ENCODE measurements around the gene SNX27.

Gene SNX27

DNA sequence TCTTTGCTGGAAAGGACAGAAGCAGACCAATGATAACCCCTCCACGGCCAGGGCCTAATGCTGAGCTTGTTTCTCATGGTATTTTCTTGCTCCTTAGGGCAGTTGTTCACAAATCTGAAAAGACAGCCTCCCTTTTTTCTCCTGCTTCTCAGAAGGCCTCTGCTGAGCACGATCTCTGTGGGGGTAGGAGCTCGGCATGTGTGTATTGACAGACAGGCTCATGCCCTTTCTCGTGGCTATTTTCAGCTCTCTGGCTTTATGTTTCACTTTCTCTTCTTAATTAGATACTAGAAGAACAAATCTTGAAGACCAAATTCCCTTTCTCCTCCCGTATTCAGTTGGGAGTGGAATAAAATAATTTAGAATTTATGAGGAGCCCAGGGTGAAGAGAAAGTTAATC lies 108.7 kb downstream of the SNX27 start (continued):
- TF ChIP-seq, protein P1, sequence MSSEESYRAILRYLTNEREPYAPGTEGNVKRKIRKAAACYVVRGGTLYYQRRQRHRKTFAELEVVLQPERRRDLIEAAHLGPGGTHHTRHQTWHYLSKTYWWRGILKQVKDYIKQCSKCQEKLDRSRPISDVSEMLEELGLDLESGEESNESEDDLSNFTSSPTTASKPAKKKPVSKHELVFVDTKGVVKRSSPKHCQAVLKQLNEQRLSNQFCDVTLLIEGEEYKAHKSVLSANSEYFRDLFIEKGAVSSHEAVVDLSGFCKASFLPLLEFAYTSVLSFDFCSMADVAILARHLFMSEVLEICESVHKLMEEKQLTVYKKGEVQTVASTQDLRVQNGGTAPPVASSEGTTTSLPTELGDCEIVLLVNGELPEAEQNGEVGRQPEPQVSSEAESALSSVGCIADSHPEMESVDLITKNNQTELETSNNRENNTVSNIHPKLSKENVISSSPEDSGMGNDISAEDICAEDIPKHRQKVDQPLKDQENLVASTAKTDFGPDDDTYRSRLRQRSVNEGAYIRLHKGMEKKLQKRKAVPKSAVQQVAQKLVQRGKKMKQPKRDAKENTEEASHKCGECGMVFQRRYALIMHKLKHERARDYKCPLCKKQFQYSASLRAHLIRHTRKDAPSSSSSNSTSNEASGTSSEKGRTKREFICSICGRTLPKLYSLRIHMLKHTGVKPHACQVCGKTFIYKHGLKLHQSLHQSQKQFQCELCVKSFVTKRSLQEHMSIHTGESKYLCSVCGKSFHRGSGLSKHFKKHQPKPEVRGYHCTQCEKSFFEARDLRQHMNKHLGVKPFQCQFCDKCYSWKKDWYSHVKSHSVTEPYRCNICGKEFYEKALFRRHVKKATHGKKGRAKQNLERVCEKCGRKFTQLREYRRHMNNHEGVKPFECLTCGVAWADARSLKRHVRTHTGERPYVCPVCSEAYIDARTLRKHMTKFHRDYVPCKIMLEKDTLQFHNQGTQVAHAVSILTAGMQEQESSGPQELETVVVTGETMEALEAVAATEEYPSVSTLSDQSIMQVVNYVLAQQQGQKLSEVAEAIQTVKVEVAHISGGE (tag by site-specific recombination; conservative IDR thresholded peaks at IDR 0.05; ENCODE audit: low read depth) = no peak
- TF ChIP-seq ZNF341 (tag by site-specific recombination; IDR thresholded peaks at IDR 0.05; ENCODE audit: low read depth) (no peak), ZBTB8A (tag by site-specific recombination; IDR thresholded peaks at IDR 0.05) (no peak)
- TF ChIP-seq, protein P2, sequence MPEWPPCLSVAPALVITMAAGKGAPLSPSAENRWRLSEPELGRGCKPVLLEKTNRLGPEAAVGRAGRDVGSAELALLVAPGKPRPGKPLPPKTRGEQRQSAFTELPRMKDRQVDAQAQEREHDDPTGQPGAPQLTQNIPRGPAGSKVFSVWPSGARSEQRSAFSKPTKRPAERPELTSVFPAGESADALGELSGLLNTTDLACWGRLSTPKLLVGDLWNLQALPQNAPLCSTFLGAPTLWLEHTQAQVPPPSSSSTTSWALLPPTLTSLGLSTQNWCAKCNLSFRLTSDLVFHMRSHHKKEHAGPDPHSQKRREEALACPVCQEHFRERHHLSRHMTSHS (tag by site-specific recombination; IDR thresholded peaks at IDR 0.05) = no peak

DNA sequence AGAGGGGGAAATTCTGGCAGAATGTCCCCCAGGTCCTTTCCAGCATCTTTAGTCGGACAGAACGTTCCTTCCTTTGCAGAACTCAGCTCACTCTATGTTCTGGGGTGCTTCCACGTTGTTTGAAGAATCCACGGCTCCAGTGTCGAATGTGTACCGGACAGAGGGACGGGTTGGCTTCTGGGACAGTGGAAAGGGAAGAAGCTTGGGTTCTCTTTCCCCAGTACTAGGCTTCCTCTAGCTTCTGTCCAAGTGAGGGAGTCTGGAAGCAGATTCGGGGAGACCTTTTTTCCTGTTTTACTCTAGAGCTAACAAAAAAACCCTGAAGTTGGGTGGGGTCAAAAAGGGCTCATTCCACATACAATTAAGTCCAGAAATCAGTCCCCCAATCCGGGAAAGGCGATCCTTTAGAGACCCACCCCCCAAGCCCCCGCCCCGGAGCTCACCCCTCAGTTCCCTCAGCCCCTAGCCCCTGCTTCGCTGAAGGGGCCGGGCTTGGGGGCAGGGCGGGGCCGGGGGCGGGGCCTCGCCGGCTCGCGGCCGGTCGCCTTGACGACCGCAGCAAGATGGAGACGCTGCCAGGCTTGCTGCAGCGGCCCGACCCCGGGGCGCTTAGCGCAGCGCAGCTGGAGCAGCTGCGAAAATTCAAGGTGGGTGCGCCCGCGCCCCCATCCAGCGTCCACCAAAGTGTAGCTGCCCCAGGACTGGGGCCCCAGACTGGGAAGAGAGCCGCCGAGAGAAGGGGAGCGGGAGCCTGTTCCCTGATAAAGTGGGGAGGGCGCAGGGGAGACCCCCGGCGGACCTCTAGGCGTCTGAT lies 109.3 kb downstream of the SNX27 start, which contains the start of gene RIIAD1:
TSS of gene RIIAD1 (plus strand) at position 549 of the 814 bp plus-strand sequence. CDS start at position 564, 15 bp downstream.
- Histone ChIP-seq H3K27ac (ENCODE audit: extremely low read depth, low read depth, low read length) (no peak within 1 kb of the TSS), H3K36me3 (ENCODE audit: control insufficient read depth in 2 of 2, insufficient read depth in 1 of 2, low read length in 2 of 2) (no peaks in the 10 kb centered on the region), H3K4me1 (ENCODE audit: control insufficient read depth, insufficient read depth, low read length) (no peaks in the 10 kb centered on the region), H3K9me3 (ENCODE audit: control insufficient read depth, insufficient read depth, low read depth, low read length) (no peaks in the 10 kb centered on the region), H3K4me3 (ENCODE audit: low read depth, low read length) (peak within 1 kb of the TSS; percentile 26)
- TF ChIP-seq SP3 (tag by site-specific recombination; IDR thresholded peaks at IDR 0.05) = 0 out of 2 replicates have a peak, but pooled peaks have one; percentile 11
- TF ChIP-seq HOXD13 (CRISPR knock-in tag; IDR thresholded peaks at IDR 0.05; ENCODE audit: borderline replicate concordance) = no peak
- no peak for TF ChIP-seq ZNF391 (tag by site-specific recombination; IDR thresholded peaks at IDR 0.05; ENCODE audit: borderline replicate concordance, low read depth)
- TF ChIP-seq, protein P3, sequence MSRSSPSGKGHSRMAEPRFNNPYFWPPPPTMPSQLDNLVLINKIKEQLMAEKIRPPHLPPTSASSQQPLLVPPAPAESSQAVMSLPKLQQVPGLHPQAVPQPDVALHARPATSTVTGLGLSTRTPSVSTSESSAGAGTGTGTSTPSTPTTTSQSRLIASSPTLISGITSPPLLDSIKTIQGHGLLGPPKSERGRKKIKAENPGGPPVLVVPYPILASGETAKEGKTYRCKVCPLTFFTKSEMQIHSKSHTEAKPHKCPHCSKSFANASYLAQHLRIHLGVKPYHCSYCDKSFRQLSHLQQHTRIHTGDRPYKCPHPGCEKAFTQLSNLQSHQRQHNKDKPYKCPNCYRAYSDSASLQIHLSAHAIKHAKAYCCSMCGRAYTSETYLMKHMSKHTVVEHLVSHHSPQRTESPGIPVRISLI (tag by site-specific recombination; IDR thresholded peaks at IDR 0.05) = no peak
- no peak for TF ChIP-seq GLI2 (tag by site-specific recombination; IDR thresholded peaks at IDR 0.05; ENCODE audit: borderline replicate concordance, low read depth)
- TF ChIP-seq GLIS1 (tag by site-specific recombination; IDR thresholded peaks at IDR 0.05) = no peak
- ChIA-PET CTCF (interaction anchor here (0.5 to 1.6 kb wide), 4 partner anchors 10 to 128 kb away, joined by 3 to 11 read pairs (median 6); no protein-coding TSS in a partner anchor), POLR2A (no interaction called here)

DNA sequence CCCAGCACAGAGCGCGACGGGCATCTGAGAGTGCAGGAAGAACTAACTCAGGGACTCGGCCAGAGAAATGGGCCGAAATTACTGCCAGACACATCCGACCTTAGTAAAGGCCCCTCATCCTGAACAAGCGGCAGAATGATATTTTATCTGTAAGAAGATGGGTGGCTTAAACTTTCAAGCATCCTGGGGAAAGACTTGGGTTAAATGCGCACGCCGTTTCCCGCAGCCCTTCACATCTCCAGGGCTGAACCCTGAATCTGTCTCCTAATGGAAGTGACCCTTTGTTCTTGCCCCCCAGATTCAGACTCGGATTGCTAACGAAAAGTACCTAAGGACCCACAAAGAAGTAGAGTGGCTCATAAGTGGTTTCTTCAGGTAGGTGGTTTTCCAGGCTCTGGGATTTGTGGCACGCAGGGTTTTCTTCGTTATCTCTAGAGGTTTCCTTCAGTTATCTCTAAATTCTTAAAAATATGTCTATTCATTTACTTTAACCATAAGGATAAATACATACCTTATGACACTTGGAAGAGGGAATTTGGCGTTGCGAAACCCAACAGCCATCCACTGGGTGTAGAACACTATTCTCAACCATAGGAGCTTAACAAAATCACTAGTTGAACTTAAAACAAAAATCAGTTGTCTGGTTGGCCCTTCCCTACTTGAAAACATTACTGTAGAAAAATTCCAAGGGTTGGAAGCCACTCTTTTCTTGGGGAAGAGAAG lies 110.1 kb downstream of the SNX27 start:
- Histone ChIP-seq H3K27ac (ENCODE audit: extremely low read depth, low read depth, low read length) (no peak overlapping the region), H3K4me3 (ENCODE audit: low read depth, low read length) (peak overlapping the region; percentile 26), H3K9me3 (ENCODE audit: control insufficient read depth, insufficient read depth, low read depth, low read length) (no peaks in the 10 kb centered on the region), H3K36me3 (ENCODE audit: control insufficient read depth in 2 of 2, insufficient read depth in 1 of 2, low read length in 2 of 2) (no peaks in the 10 kb centered on the region), H3K4me1 (ENCODE audit: control insufficient read depth, insufficient read depth, low read length) (no peaks in the 10 kb centered on the region)
- CTCF ChIA-PET = interaction anchor here (0.5 to 1.6 kb wide), 4 partner anchors 13 to 128 kb away, joined by 3 to 11 read pairs (median 4); no protein-coding TSS in a partner anchor
- POLR2A ChIA-PET = interaction anchor here (0.6 kb wide), 1 partner anchor 593 kb away, joined by 7 read pairs; no protein-coding TSS in a partner anchor
- no peak for TF ChIP-seq ZXDB (tag by site-specific recombination; IDR thresholded peaks at IDR 0.05)
- no peak for TF ChIP-seq ZNF221 (tag by site-specific recombination; IDR thresholded peaks at IDR 0.05; ENCODE audit: borderline replicate concordance)
- TF ChIP-seq ZNF585B (tag by site-specific recombination; IDR thresholded peaks at IDR 0.05) = no peak
- no peak for TF ChIP-seq ZNF747 (tag by site-specific recombination; IDR thresholded peaks at IDR 0.05)
- no peak for TF ChIP-seq ZNF433 (tag by site-specific recombination; IDR thresholded peaks at IDR 0.05; ENCODE audit: low read depth)
- TF ChIP-seq, protein P4, sequence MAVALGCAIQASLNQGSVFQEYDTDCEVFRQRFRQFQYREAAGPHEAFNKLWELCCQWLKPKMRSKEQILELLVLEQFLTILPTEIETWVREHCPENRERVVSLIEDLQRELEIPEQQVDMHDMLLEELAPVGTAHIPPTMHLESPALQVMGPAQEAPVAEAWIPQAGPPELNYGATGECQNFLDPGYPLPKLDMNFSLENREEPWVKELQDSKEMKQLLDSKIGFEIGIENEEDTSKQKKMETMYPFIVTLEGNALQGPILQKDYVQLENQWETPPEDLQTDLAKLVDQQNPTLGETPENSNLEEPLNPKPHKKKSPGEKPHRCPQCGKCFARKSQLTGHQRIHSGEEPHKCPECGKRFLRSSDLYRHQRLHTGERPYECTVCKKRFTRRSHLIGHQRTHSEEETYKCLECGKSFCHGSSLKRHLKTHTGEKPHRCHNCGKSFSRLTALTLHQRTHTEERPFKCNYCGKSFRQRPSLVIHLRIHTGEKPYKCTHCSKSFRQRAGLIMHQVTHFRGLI (tag by site-specific recombination; IDR thresholded peaks at IDR 0.05) = no peak
- no peak for TF ChIP-seq BCL11A (tag by site-specific recombination; IDR thresholded peaks at IDR 0.05; ENCODE audit: low read depth)
- no peak for TF ChIP-seq ZNF624 (tag by site-specific recombination; IDR thresholded peaks at IDR 0.05)
- TF ChIP-seq ZNF416 (tag by site-specific recombination; IDR thresholded peaks at IDR 0.05) = no peak
- no peak for TF ChIP-seq KLF7 (tag by site-specific recombination; IDR thresholded peaks at IDR 0.05; ENCODE audit: borderline replicate concordance)
- no peak for TF ChIP-seq ZNF114 (tag by site-specific recombination; IDR thresholded peaks at IDR 0.05)
- TF ChIP-seq, protein P2 (tag by site-specific recombination; IDR thresholded peaks at IDR 0.05) = no peak
- TF ChIP-seq ZNF324 (tag by site-specific recombination; IDR thresholded peaks at IDR 0.05) = no peak
- no peak for TF ChIP-seq ZNF394 (tag by site-specific recombination; IDR thresholded peaks at IDR 0.05; ENCODE audit: borderline replicate concordance)
